Activated B cell treated with CpG ODN at 0.5 μM for 24 hours (primary cell): Measurements from ENCODE around the gene MTHFD1L. TPM values are rescaled to one million over a fixed set of nuclear protein-coding genes. Genes with fewer than 3 reads are reported as not detected.

ENCODE experiments used
- ATAC-seq: fragments of 200-7000 bp; cut with Tn5 transposase; one replicate; pipeline ENCODE4 v1.10.0; 2021; ENCODE audit warnings: low read depth, mild to moderate bottlenecking, moderate library complexity
- CTCF ChIA-PET: fragments of 350-600 bp; sonication (Branson Sonifier 250); formaldehyde crosslinking; loops from one replicate; lab custom pipeline; 2021; ENCODE audit warnings: antibody characterized with exemption; lab: Charles Lee
- POLR2A ChIA-PET: fragments of 350-600 bp; sonication (Branson Sonifier 250); formaldehyde crosslinking; loops from one replicate; lab custom pipeline; 2021; ENCODE audit warnings: antibody characterized with exemption; lab: Charles Lee
- DNase-seq: peaks from one replicate; pipeline ENCODE4 v3.0.0; 2022
- H3K27ac Mint-ChIP-seq: one replicate; pipeline ENCODE4 v1.8.0; 2020; ENCODE audit warnings: mixed read lengths
- H3K27me3 Mint-ChIP-seq: one replicate; pipeline ENCODE4 v1.8.0; 2021; ENCODE audit warnings: mixed read lengths
- H3K36me3 Mint-ChIP-seq: one replicate; pipeline ENCODE4 v1.8.0; 2021; ENCODE audit warnings: low read depth, mixed read lengths
- H3K4me1 Mint-ChIP-seq: one replicate; pipeline ENCODE4 v1.8.0; 2021; ENCODE audit warnings: mixed read lengths
- H3K4me3 Mint-ChIP-seq: one replicate; pipeline ENCODE4 v1.8.0; 2020; ENCODE audit warnings: mild to moderate bottlenecking, mixed read lengths
- H3K9me3 Mint-ChIP-seq: one replicate; pipeline ENCODE4 v1.8.0; 2020; ENCODE audit warnings: mixed read lengths
- CTCF ChIP-seq: fragments of 200-600 bp; IDR thresholded peaks from one replicate; pipeline ENCODE4 v1.8.0; 2022; ENCODE audit warnings: antibody characterized with exemption, mild to moderate bottlenecking
- intact Hi-C: fragments of 100-400 bp; cut with micrococcal nuclease; formaldehyde crosslinking; loops from one replicate; pipeline ENCODE4 v1.15.1; 2024
- total RNA-seq: library from RNA; stranded (reverse); gene quantifications from 2 replicates; pipeline ENCODE4 v1.2.3, GENCODE V29; 2022

Gene MTHFD1L
- total RNA-seq, 1 donor from 2014 or later: 60.4 TPM

GRCh38 chr6:151095538-151096254 is 230.2 kb downstream of the MTHFD1L start:
- ChIA-PET POLR2A (no interaction called here), CTCF (no interaction called here)
- no peak for TF ChIP-seq CTCF
- Mint-ChIP-seq H3K4me3 (no peak overlapping the region), H3K36me3 (peaks cover 66% of the 10 kb centered on the region), H3K27me3 (no peaks in the 10 kb centered on the region), H3K27ac (no peak overlapping the region), H3K4me1 (peaks cover 3% of the 10 kb centered on the region), H3K9me3 (peaks cover 2% of the 10 kb centered on the region)
- ATAC-seq (no peak), DNase-seq (no peak)
- intact Hi-C loops: no loop called here

GRCh38 chr6:151096255-151096612 is 230.7 kb downstream of the MTHFD1L start:
- ATAC-seq (no peak), DNase-seq (no peak)
- ChIA-PET POLR2A (no interaction called here), CTCF (no interaction called here)
- H3K4me1 Mint-ChIP-seq: peaks cover 3% of the 10 kb centered on the region
- no peak overlapping the region for H3K27ac Mint-ChIP-seq
- peaks cover 2% of the 10 kb centered on the region for H3K9me3 Mint-ChIP-seq
- H3K4me3 Mint-ChIP-seq: no peak overlapping the region
- peaks cover 64% of the 10 kb centered on the region for H3K36me3 Mint-ChIP-seq
- intact Hi-C loops: no loop called here
- H3K27me3 Mint-ChIP-seq: no peaks in the 10 kb centered on the region
- no peak for TF ChIP-seq CTCF

GRCh38 chr6:151096691-151097606 is 231.4 kb downstream of the MTHFD1L start:
- no peak for ATAC-seq
- Mint-ChIP-seq H3K9me3 (peaks cover 2% of the 10 kb centered on the region), H3K27ac (no peak overlapping the region), H3K36me3 (peaks cover 65% of the 10 kb centered on the region), H3K27me3 (no peaks in the 10 kb centered on the region), H3K4me3 (no peak overlapping the region), H3K4me1 (peaks cover 1% of the 10 kb centered on the region)
- TF ChIP-seq CTCF: no peak
- intact Hi-C loops: no loop called here
- ChIA-PET CTCF (no interaction called here), POLR2A (no interaction called here)
- no peak for DNase-seq

GRCh38 chr6:151098166-151098565 is 232.7 kb downstream of the MTHFD1L start:
- Mint-ChIP-seq H3K4me1 (no peaks in the 10 kb centered on the region), H3K27ac (no peak overlapping the region), H3K9me3 (peaks cover 2% of the 10 kb centered on the region), H3K27me3 (no peaks in the 10 kb centered on the region), H3K4me3 (no peak overlapping the region), H3K36me3 (peaks cover 56% of the 10 kb centered on the region)
- DNase-seq (no peak), ATAC-seq (no peak)
- ChIA-PET CTCF (no interaction called here), POLR2A (no interaction called here)
- TF ChIP-seq CTCF: no peak
- intact Hi-C loops: no loop called here

- Mint-ChIP-seq H3K27me3 (no peaks in the 10 kb centered on the region), H3K4me3 (no peak overlapping the region), H3K4me1 (no peaks in the 10 kb centered on the region), H3K36me3 (peaks cover 41% of the 10 kb centered on the region), H3K27ac (no peak overlapping the region), H3K9me3 (peaks cover 2% of the 10 kb centered on the region)
- DNase-seq (no peak), ATAC-seq (no peak)
- CTCF ChIA-PET: no interaction called here
- no peak for TF ChIP-seq CTCF
- intact Hi-C loops: no loop called here
- POLR2A ChIA-PET: no interaction called here
Observed at GRCh38 chr6:151100326-151100725, 234.8 kb downstream of the MTHFD1L start.
